HUES6 (cell line): ENCODE measurements around the gene CERCAM.
A peak's percentile ranks its signal among the peaks of the same experiment; 100 is the strongest.

Experiments used
- H3K27ac ChIP-seq: 2 replicates; pipeline ENCODE4 v1.7.0; 2013; ENCODE audit warnings: low read depth, mild to moderate bottlenecking, low read length, inconsistent platforms
- H3K27me3 ChIP-seq: 2 replicates; pipeline ENCODE4 v1.6.1; 2013; ENCODE audit warnings: low read length; ENCODE audit not compliant: control insufficient read depth, insufficient read depth
- H3K36me3 ChIP-seq: 2 replicates; pipeline ENCODE4 v1.6.1; 2013; ENCODE audit warnings: low read length; ENCODE audit not compliant: control insufficient read depth, insufficient read depth
- H3K4me1 ChIP-seq: 2 replicates; pipeline ENCODE4 v1.6.1; 2013; ENCODE audit warnings: low read length; ENCODE audit not compliant: control insufficient read depth, insufficient read depth
- H3K4me3 ChIP-seq: 2 replicates; pipeline ENCODE4 v1.5.1; 2013; ENCODE audit warnings: low read depth, low read length
- H3K9ac ChIP-seq: one replicate; pipeline ENCODE4 v1.6.1; 2013; ENCODE audit warnings: mild to moderate bottlenecking, low read length
- H3K9me3 ChIP-seq: 2 replicates; pipeline ENCODE4 v1.6.1; 2013; ENCODE audit warnings: low read depth, low read length; ENCODE audit not compliant: control insufficient read depth, insufficient read depth

The CERCAM gene

GRCh38 chr9:128393970-128394369, 26.7 kb upstream of the CERCAM start:
- Histone ChIP-seq H3K9ac (no peak overlapping the region), H3K27me3 (peaks cover 100% of the 10 kb centered on the region), H3K27ac (no peak overlapping the region), H3K36me3 (peaks cover 4% of the 10 kb centered on the region), H3K9me3 (no peaks in the 10 kb centered on the region), H3K4me3 (peak overlapping the region; percentile 58), H3K4me1 (peaks cover 64% of the 10 kb centered on the region)

DNA sequence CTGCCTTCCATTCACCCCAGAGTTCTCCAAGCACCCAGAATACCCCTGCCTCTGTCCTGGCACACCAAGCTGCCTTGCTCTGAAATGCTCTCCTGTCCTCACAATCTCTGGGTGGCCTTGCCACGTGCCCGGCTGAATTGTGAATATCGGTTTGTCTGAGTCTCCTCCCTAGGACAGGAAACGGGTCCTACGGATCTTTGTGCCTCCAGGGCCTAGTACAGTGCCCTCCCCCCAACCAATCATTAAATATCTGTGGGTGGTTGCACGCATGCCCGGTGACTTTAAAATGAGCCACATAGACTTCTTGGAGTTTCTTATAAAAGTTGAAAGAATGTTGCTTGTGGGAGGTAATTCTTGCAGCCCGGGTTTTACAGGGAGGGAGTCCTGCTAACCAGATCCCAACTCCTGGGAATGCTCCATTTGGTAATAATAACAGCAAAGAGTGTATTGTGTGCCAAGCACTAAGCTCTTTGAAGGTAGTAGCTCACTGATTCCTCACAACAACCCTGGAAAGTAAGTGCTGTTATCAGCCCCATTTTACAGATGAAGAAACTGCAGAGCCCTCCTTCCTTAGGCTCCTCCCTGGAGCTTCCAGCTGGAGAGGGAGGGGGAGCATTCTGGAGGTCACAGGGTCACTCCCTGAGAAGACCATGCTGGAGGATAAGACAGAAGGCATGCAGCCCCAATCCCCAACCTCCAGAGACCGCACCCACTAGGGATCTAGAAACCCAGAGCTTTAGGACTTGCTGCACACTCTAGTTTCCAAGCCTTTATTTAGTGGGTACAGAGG, 26.1 kb upstream of the CERCAM start:
- Histone ChIP-seq H3K9ac (no peak overlapping the region), H3K9me3 (no peaks in the 10 kb centered on the region), H3K27ac (no peak overlapping the region), H3K4me1 (peaks cover 60% of the 10 kb centered on the region), H3K27me3 (peaks cover 100% of the 10 kb centered on the region), H3K4me3 (peak overlapping the region; percentile 58), H3K36me3 (no peaks in the 10 kb centered on the region)

DNA sequence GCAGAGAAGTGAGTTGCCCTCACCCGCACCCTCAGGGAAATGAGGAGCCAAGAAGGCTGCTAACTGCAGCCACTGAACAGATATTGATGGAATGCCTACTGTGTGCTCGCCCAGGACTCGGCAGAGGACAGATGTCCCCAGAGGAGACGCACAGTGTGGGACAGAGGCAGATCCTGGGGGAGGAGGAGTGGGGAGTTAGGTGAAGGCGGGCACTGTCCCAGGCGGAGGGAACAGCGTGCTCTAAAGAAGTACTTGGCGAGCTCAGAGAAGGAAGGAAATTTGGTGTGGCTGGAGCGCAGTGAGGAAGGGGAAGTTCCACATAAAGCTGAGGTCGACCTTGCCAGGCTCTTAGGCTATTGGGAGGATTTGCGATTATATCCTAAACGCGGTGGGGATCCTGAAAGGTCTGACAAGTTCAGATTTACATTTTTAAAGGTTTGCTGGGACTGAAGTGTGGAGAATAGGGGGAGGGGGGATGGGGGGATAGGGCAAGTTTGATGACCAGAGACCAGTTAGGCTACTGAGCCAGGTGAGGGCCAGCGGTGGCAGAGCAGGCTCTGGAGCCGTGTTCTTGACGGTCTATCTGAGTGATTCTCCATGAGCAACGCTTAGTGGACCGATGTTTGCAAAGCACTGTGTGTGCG, 23.6 kb upstream of the CERCAM start:
- Histone ChIP-seq H3K4me1 (peaks cover 38% of the 10 kb centered on the region), H3K4me3 (no peak overlapping the region), H3K27ac (no peak overlapping the region), H3K36me3 (no peaks in the 10 kb centered on the region), H3K27me3 (peaks cover 100% of the 10 kb centered on the region), H3K9me3 (no peaks in the 10 kb centered on the region), H3K9ac (no peak overlapping the region)

- peaks cover 30% of the 10 kb centered on the region for H3K4me1 ChIP-seq
- no peaks in the 10 kb centered on the region for H3K36me3 ChIP-seq
- H3K4me3 ChIP-seq, result no peak overlapping the region
- H3K9me3 ChIP-seq, result no peaks in the 10 kb centered on the region
- no peak overlapping the region for H3K9ac ChIP-seq
- no peak overlapping the region for H3K27ac ChIP-seq
- peaks cover 100% of the 10 kb centered on the region for H3K27me3 ChIP-seq
Measured at GRCh38 chr9:128397831-128398230, 22.8 kb upstream of the CERCAM start.

- Histone ChIP-seq H3K36me3 (no peaks in the 10 kb centered on the region), H3K4me1 (peaks cover 15% of the 10 kb centered on the region), H3K4me3 (no peak overlapping the region), H3K9ac (no peak overlapping the region), H3K27ac (no peak overlapping the region), H3K27me3 (peaks cover 99% of the 10 kb centered on the region), H3K9me3 (no peaks in the 10 kb centered on the region)
Measured at GRCh38 chr9:128399861-128400260, 20.8 kb upstream of the CERCAM start.

DNA sequence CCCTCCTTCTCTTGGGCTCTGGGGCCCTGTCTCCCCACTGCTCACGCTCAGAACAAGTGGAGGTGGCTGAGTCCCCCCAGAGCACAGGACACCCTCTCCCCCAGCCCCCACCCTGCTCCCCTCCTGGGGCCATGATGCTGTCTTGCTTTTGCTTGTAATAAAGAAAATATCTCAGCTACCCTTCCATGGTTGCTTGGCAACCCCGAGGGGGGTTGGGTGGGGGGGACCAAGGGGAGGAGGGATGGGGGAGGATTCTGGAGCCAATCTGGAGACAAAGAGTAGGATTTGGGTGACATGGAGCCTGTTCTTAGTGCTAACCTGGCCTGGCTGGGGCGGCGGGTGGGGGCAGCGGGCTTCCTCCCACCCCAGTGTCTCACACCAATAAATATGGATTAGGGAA, 16.1 kb upstream of the CERCAM start:
- Histone ChIP-seq H3K9me3 (no peaks in the 10 kb centered on the region), H3K4me3 (no peak overlapping the region), H3K27ac (no peak overlapping the region), H3K9ac (no peak overlapping the region), H3K27me3 (peaks cover 95% of the 10 kb centered on the region), H3K4me1 (peaks cover 35% of the 10 kb centered on the region), H3K36me3 (no peaks in the 10 kb centered on the region)

DNA sequence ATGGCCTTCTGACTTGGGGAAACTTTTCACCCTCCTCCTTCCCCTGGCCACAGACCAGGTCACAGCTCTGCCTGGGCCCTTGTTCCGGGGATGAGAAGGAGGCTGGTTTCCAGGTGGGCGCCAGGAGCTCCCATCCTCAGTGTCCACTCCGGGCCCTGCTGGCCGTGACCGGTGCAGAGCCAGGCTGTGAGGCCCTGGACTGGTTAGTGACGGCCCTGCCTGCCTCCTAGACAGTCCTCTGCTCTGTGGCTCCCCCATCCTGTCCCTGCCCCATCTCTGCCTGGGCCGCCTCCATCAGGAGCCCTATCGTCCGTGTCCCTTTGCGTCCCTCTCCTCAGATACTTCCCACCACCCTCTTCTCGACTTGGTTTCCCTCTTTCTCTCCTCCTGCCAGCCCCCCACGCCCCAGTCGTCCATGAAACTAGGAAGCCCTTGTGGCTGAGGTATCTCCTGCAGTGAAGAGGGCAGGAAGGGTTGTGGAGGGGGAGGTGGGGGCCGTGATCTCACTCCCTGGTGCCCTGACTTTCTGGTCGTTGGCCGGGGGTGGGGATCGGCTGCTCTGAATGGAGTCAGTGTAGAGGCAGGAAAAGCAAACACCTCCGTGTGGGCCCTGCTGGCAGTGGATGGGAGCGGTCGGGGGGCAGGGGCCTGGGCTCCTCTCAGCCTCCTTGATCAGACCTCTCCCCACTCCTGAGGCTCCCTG, 15.4 kb upstream of the CERCAM start:
- Histone ChIP-seq H3K36me3 (no peaks in the 10 kb centered on the region), H3K9ac (no peak overlapping the region), H3K27ac (no peak overlapping the region), H3K27me3 (peaks cover 95% of the 10 kb centered on the region), H3K4me1 (peaks cover 39% of the 10 kb centered on the region), H3K4me3 (no peak overlapping the region), H3K9me3 (no peaks in the 10 kb centered on the region)

- no peak overlapping the region for H3K27ac ChIP-seq
- no peaks in the 10 kb centered on the region for H3K36me3 ChIP-seq
- H3K27me3 ChIP-seq, result peaks cover 95% of the 10 kb centered on the region
- no peaks in the 10 kb centered on the region for H3K9me3 ChIP-seq
- no peak overlapping the region for H3K9ac ChIP-seq
- no peak overlapping the region for H3K4me3 ChIP-seq
- peaks cover 39% of the 10 kb centered on the region for H3K4me1 ChIP-seq
Measured at GRCh38 chr9:128405780-128406171, 14.9 kb upstream of the CERCAM start.

- H3K27me3 ChIP-seq, result peaks cover 95% of the 10 kb centered on the region
- H3K4me1 ChIP-seq, result peaks cover 40% of the 10 kb centered on the region
- H3K9ac ChIP-seq, result no peak overlapping the region
- no peaks in the 10 kb centered on the region for H3K9me3 ChIP-seq
- H3K27ac ChIP-seq, result no peak overlapping the region
- H3K4me3 ChIP-seq, result no peak overlapping the region
- no peaks in the 10 kb centered on the region for H3K36me3 ChIP-seq
Measured at GRCh38 chr9:128406848-128407391, 13.7 kb upstream of the CERCAM start.

DNA sequence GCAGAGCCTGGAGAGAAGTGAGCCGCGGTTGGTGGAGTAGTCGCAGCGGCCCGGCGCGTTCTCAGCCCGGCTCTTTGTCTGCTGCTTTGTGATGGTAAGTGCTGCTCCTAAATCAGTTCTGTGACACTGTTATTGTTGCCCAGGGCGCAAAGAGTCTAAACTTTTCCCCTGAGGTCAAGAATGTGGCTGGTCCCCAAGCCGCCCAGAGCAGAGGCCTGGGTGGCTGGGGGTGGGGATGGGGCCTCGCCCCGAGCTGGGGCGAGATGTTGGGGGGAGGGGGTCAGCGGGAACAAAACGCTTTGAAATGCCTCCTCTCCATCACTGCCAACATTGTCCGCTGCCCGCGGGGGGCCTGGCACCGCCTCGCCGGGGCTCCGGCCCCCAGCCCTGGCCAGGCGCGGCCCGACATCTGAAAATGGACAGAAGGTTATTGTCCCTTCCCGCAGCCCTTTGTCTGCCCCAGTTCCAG, 11.7 kb upstream of the CERCAM start:
- Histone ChIP-seq H3K27ac (no peak overlapping the region), H3K9me3 (no peaks in the 10 kb centered on the region), H3K9ac (peak overlapping the region; percentile 66), H3K4me1 (peaks cover 44% of the 10 kb centered on the region), H3K27me3 (peaks cover 85% of the 10 kb centered on the region), H3K4me3 (peak overlapping the region; percentile 38), H3K36me3 (no peaks in the 10 kb centered on the region)

DNA sequence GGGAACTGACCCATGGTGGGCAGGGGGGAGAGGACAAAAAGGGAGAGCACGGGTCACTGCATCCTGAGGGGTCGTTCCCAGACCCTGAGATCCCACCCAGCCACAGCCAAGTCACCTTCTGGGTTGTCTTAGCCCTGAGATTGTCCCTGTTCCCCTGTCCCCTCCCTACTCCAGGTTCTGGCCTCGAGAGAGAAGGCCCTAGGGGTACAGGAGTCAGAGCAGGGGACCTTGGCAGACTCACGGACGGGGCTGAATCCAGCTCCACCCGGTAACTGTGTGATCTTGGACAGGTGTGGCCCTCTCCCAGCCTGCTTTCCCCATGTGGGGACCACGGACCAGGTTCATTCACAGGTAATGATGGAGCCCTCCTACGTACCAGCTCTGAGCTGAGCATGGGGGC, 11.2 kb upstream of the CERCAM start:
- Histone ChIP-seq H3K36me3 (no peaks in the 10 kb centered on the region), H3K27me3 (peaks cover 85% of the 10 kb centered on the region), H3K9ac (peak overlapping the region; percentile 47), H3K9me3 (no peaks in the 10 kb centered on the region), H3K4me1 (peaks cover 44% of the 10 kb centered on the region), H3K4me3 (peak overlapping the region; percentile 30; the same call in 1 of the 2 replicates), H3K27ac (no peak overlapping the region)
